NCI-H69 (cell line): ENCODE data around the gene FITM2.
"Not testable (repeated sequence)": the region's sequence is repeated elsewhere in the genome, so short reads cannot be mapped to it uniquely, and the experiment has no call there.

Experiments
- DNase-seq: peaks from one replicate; lab custom pipeline; 2025; lab: John Stamatoyannopoulos, UW

The FITM2 gene, protein sequence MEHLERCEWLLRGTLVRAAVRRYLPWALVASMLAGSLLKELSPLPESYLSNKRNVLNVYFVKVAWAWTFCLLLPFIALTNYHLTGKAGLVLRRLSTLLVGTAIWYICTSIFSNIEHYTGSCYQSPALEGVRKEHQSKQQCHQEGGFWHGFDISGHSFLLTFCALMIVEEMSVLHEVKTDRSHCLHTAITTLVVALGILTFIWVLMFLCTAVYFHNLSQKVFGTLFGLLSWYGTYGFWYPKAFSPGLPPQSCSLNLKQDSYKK

DNA sequence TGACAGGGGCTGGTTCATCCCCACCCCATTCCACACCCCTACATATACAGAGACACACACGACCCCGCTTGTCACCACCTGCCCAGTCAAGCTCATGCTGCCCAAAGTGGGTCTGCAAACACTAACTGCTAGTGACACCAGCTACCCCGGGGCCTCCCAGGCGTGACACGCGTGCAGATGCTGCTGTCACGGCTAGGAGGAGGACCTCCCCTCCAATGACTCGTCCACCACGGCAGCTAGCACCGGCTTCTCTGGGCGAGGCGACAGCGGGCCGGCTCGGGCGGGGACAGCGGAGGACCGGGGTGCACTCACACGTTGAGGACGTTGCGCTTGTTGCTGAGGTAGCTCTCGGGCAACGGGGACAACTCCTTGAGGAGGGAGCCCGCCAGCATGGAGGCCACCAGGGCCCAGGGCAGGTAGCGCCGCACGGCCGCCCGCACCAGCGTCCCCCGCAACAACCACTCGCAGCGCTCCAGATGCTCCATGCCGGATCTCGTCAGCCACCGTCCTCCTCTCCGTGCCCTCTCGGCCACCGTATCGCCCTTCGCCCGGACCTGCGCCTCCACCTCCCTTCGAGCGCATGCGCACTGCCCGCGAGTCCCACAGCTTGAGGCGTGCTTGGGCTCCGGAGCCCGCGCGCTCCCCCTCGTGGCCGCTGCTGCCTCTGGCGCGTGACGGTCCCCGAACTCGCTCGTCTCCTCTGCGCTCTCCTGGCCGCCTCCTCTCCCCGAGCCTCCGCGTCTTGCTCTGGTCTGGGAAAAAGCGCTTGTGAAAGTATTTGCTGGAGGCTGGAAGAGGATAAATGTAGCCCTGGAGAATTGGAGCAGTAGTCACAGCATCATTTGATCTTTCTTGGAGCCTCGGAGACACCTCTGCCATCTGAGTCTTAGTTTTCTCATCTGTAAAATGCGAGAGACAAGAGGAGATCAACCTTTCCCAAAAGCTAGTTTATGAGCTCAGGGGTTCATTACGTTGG lies at the start of gene FITM2:
Gene FITM2, minus strand, starts transcription at position 539 of the 976 bp plus-strand sequence. Its CDS starts 54 bp downstream, at position 485.
- peak; percentile 91 for DNase-seq

DNA sequence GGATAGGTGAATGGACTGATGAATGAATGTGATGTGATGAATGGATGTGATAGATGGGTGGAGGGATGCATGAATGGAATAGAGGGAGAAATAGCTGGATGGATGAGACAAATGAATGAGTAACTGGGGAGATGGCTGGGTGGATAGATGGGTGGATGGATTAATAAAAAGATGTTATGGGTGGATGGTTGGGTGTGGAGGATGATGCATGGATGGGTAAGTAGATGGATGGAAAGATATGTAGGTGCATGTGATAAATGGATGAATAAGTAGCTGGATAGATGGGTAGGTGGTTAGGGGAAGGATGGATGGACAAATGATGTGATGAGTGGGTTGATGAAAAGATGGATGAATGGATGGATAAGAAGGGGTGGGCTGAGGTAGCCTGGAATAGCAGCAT lies 49.2 kb upstream of the FITM2 start:
- DNase-seq = no peak

DNA sequence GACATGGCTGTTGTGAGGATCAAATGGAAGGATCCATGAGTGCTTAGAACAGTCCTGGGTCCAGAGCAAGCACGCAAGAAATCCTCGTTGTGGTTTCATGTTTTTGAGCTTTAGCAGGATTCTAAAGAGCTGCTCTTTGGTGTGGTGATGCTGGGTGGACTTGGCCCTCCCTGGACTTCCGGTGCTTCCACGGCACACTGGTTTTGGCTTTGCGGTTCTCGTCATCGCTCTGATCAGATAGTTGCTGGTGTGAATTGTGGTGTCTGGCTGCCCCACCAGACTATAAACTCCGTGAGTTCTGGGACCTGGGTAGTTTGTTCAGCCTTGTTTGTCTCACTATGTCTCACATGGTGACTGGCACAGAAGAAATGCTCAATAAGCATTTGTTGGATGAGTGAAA lies 47.8 kb upstream of the FITM2 start:
- DNase-seq = no peak

DNA sequence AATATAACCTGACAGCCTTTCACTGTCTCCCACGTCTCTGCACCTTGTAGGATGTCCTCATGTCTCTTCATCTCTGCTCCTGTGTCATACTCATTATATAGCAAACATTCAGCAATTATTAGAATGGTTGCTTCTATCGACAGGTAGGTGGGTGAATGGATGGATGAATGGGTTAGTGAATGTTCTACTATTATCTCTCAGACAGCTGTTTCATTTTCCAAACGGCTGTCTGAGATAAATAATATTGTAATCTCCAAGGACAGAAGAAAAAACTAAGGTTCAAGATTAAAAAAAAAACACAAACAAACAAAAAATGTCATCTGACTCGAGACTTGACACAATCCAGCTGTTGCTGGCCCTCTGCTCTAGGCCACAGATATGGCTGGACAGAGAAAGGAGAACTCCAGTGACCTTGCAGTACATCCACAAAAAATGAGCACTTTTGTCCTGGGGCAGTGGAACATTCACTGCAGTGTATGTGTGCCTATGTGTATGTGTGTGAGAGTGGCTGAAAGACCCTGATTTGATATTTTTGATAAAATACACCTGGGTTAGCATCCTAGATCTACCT lies 46.6 kb upstream of the FITM2 start:
- DNase-seq = no peak

DNA sequence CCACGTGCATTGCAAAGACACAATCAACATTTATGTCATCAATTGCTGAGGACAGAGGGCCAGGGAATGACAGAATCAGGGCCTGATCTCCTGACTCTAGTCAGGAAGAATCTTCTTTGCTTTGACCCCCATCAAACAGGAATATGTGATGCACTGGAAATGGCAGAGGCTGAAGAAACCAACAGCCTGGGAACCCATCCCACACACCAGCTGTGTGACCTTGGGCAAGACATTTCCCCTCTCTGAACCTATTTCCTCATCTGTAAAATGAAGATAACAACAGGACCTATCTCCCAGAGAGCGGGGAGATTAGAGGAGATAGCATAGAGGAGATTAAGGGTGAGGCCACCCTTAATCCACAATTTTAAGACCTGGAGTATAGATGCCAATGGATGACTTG lies 46.0 kb upstream of the FITM2 start:
- no peak for DNase-seq

DNA sequence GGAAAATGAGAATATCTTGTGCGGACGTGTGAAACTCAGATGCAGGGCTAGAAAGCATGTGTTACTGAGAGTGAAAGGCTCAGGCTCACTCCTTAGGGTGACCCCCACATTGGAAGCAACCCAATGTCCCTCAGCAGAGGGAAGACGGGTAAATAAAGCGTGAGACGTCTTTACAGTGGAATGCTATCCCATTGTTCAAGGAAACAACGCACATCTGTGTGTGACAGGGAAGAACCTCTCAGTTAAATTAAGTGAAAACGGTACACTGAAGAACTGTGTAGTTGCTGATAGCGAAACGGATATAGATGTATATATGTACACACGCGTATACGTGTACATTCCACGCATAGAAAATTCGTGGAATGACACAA lies 45.3 kb upstream of the FITM2 start:
- no peak for DNase-seq

DNA sequence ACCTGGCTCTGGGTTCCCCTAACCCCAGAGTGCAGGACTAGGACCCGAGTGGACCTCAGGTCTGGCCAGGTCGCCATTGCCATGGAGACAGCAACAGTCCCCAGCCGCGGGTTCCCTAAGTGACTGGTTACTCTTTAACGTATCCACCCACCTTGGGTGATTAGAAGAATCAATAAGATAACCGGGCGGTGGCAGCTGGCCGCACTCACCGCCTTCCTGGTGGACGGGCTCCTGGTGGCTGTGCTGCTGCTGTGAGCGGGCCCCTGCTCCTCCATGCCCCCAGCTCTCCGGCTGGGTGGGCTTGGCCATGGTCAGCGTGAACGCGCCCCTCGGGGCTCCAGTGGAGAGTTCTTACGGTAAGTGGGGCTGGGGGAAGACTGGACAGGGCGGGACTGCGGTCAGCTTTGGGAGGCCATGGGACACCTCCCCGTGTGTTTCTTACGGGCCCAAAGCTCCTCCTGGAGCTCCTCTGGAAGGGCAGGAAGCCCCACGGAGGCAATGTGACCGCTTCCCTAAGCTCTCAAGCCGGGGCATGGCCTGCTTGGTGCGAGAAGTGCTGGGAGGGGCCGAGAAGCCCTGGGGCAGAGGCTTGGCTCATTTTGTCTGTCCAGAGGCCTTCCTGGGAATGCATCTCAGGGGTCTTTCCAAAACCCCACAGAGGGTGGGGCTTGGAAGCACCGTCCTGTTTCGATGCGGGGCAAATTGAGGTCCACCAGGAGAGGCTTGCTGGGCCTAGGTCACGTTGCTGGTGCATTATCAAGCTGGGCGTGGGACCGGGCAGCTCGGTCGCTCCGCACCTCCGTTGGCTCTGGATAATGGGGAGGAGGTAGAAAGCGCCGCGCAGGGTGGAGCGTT lies 44.7 kb upstream of the FITM2 start, which contains the start of gene HNF4A:
Gene HNF4A, plus strand, starts transcription at position 202 of the 855 bp plus-strand sequence. Its CDS starts 106 bp downstream, at position 308.
- DNase-seq = no peak

DNA sequence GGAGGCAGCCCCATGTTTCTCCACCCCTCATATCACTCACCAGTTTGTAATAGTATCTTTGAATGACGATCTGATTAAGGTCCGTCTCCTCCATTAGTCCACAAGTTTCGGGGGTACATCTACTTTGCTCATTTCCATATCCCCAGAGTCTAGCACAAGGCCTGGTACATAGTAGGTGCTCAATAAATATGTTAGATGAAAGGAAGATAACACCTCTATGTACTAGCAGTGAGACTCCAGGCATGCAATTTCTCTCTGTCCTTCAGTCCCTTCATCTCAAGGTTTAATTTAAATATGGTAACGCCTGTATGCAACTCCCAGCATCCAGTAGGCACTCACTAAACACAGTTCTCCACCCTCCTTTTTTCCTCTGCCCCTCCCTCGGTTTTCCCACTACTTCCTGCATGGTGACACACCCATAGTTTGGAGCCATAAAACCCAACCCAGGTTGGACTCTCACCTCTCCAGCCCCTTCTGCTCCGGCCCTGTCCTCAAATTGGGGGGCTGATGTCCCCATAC lies 44.0 kb upstream of the FITM2 start:
- no peak for DNase-seq

DNA sequence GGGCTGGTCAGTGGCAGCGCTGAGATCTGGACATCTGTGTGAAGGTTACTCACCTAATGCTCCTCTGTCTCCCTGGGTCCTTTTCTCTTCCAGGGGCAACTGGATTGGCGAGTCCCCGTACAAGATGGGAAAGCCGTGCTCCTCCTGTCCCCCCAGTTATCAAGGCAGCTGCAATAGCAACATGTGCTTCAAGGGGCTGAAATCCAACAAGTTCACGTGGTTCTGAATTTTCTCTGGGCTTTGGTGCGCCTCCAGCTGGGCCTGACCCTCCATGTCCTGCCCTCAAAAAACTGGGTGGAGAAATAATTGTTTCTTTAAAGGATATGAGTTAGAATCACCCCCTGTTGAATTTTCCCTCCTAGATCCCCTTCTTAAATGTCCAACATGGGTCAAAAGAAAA lies 39.6 kb upstream of the FITM2 start:
- no peak for DNase-seq

DNA sequence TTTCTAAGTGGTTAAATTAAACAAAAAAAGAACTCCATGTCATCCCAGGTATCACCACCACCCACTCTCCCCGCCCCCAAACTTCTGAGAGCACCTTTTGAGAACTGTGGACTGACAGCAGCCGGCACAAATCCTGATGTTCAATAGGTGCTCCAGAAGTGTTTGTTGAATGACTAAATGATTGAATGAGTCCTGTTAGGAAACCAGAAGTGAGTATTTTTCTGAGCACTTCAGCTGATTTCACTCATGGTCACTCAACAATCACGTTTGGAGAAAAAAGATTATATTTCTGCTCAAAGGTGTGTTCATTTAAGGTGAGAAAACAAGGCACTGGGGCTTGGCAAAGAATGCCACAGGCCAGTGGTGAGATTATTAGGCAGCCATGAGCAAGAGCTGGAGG lies 38.3 kb upstream of the FITM2 start:
- DNase-seq = no peak

DNA sequence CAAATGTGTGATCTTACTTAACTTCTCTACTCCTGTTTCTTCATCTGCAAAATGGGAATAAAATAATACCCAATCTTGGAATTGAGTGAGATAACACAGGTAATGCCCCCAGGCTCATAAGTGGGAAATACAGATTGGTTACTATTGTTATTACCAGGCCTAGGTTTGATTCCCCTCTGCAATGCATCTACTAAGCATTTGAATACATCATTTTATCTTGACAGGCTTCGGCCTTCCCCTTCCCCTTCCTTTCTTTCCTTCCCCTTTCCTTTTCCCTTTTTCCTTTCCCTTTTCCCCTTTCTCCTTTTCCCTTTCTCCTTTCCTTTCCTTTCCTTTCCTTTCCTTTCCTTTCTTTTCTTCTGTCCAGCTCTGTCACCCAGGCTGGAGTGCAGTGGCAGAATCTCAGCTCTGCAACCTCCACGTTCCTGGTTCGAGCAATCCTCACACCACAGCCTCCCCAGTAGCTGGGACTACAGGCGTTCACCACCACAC lies 37.2 kb upstream of the FITM2 start:
- DNase-seq = no peak

DNA sequence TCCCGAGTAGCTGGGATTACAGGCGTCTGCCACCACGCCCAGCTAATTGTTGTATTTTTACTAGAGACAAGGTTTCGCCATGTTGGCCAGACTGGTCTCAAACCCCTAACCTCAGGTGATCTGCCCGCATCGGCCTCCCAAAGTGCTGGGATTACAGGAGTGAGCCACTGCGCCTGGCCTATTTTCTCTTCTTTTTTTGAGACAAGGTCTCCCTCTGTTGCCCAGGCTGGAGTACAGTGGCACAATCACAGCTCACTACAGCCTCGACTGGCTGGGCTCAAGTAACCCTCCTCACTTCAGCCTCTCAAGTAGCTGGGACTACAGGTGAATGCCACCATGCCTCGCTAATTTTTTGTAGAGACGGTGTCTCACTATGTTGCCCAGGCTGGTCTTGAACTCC lies 34.9 kb upstream of the FITM2 start:
- DNase-seq = not testable (repeated sequence)

DNA sequence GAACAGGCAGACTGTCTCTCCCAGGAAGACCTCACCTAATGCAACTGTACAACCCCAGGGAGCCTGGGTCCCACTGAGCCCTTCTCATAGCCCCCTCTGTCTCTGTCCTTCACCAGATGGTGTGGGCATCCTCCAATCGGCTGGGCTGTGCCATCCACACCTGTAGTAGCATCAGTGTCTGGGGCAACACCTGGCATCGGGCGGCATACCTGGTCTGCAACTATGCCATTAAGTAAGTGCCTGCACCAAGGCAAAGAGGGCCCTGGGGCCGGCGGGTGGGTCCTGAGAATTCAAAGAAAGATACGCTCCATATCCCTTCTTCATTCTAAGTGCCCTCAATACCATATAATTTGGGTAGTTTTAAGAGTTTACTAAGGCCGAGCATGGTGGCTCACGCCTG lies 34.1 kb upstream of the FITM2 start:
- DNase-seq = peak; percentile 45

DNA sequence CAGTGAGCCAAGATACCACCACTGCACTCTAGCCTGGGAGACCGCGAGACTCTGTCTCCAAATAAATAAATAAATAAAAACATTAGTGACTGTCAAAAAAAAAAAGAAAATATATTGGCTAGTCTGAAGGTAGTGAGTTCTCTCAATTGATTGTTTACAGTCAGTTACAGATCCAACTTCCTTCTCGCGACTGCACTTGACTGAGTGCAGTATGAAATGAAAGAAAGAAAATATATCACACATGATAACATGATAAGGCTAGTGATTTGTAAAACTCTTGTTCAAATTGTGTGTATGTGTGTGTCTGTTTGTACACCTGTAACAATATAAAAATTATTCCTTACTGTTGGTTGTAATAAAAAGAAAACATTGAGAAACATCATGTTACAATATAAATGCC lies 33.7 kb upstream of the FITM2 start:
- DNase-seq = no peak

DNA sequence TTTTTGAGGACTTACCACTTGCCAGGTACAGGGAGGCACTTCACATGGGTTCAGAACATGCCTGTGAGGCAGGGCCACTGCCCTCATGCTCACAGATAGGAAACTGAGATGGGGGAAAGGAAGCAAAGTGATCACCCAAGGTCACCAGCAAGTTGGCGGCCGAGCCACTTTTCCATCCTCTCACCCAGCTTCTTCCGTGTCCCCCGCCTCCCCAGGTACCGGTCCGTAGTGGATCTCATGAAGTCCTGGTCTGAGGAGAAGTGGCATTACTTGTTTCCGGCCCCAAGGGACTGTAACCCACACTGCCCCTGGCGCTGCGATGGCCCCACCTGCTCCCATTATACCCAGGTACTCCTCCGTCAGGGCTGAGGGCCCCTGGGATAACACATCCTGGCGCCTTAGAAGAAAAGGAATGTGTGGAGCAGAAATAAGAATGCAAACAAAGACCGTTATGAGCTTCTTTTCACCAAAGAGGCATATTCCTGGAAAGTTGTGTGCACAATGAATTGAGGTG lies 32.2 kb upstream of the FITM2 start:
- DNase-seq = no peak

DNA sequence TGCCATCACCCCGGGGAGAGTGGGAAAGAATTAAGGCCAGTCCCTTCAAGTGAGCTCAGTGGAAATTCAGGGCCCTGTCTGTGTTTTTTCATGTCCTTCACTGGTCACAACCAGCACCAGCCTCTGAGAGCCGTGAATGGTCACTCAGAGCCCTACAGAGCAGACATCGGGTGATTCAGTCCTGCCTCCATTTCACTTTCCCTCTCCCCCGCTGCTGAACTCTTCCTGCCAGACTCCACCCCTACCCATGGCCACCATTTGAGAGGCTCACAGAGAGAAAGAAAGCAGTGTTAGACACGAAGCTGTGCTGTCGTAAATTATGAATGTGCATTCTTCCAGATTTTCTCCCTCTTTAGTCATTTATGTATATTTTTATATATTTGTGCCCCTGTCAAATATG lies 31.2 kb upstream of the FITM2 start:
- DNase-seq = peak; percentile 1

DNA sequence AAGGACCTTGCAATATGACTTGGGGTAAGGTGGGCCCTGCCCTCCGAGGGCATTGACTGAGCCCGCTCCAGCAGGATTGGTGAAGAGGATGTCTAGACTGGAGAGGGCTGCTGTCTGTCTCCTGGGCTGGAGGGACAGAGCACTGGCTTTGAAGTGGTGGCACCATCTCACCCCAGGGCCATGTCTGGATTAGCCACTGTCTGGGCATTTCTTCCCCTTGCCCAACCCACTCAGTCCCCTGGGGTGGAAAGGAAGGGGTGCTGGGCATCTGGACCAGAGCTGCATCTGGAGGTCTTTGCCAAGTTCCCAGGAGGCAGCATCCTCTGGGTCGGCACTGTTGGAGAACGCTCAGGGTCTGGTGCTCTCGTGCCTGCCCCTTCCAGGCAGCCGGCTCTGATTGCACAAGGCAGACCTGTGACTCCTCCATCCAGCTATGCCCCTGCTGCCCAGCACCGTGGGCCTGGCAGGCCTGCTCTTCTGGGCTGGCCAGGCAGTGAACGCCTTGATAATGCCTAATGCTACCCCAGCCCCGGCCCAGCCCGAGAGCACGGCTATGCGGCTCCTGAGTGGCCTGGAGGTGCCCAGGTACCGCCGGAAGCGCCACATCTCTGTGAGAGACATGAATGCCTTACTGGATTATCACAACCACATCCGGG lies 25.9 kb upstream of the FITM2 start, which contains the start of gene R3HDML:
Gene R3HDML, plus strand, starts transcription at position 319 of the 656 bp plus-strand sequence. Its CDS starts 115 bp downstream, at position 434.
- DNase-seq = no peak

DNA sequence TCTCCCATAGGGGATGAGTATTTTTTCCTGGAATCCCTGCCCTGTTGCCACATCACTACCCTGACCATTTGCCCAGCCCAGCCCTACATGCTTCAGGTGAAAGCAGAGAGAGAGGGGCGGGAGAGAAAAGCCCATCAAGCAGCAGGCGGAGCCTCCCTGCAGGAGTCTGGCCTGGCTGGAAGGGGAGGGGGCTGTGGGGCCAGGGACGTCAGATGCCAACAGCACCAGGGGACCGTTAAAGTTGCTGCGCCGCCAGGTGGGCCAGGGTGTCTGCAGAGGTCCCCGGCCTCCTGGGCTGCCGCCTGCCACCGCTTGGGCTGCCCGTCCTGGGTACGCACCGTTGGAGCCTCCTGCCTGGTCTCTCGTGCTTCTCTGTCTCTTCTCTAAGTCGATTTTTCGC lies 25.1 kb upstream of the FITM2 start:
- DNase-seq = peak; percentile 48

DNA sequence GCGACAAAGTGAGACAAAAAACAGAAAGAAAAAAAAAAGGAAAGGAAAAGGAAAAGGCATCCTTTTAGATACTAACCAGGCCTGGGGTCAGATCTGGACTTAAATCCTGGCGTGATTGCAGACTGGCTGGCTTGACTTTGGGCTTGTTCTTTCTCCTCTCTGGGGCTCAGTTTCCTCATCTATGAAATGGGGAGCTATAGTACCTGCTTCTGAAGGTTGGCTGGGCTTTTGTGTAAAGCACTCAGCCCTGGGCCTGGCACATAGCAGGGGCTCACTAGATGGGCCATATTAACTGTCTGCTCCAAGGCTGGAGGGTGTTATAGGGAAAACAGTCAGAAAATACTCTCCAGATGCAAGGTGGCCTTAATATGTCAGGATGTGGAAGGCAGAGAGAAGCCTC lies 24.7 kb upstream of the FITM2 start:
- no peak for DNase-seq

DNA sequence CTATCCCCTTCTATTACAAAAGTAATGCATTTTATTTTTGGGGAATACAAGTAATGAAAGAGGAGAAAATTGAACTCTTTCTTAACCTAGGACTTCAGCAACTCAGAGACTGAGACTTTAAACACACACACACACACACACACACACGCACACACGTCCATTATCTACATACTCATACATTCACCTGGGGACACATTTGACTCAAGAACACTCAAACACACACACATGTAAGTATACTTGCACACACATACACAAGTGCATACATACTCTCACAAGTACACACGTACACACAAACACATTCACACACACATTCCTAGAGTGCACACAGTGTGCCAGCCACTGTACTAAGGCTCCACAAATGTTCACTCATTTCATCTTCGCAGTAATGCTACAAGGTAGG lies 23.7 kb upstream of the FITM2 start:
- DNase-seq = no peak

DNA sequence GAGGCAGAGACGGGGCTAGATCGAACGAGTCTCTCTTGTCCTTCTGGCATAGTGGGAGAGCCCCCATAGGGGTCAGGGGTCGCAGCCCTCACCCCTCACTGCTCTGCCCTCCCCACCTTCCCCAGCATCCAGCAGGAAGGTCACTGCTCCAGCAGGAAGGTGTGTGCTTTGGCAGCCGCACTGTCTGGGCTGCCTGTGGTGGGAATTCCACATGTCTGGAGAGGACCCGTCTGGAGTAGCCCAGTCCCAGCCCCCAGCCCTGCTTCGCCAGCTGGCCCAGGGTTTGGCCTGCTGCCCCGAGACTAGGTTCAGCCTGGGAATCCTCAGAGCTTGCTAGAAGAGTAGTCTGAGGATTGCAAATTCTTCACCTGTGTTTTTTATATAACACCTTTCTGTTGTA lies 23.3 kb upstream of the FITM2 start:
- no peak for DNase-seq
